Common myeloid progenitor, CD34-positive (primary cell): ENCODE measurements around the gene ZNF764.

Experiments
- CTCF ChIA-PET: fragments of 350-600 bp; sonication (Branson Sonifier 250); formaldehyde crosslinking; loops from one replicate; lab custom pipeline; 2021; ENCODE audit warnings: antibody characterized with exemption; lab: Charles Lee
- POLR2A ChIA-PET: fragments of 350-600 bp; sonication (Branson Sonifier 250); formaldehyde crosslinking; loops from one replicate; lab custom pipeline; 2021; ENCODE audit warnings: antibody characterized with exemption; lab: Charles Lee
- DNase-seq, 3 donors: peaks; one replicate each; pipeline versions ENCODE4 v3.0.0 to v3.0.0-alpha.2; 2013
- H3K27ac ChIP-seq, 2 experiments: 1 replicate in 1 of 2; 2 replicates in 1 of 2; pipeline ENCODE4 v1.7.0; 2013; ENCODE audit warnings: inconsistent platforms in 2 of 2, low read length in 2 of 2, mild to moderate bottlenecking in 2 of 2, low read depth in 1 of 2, moderate library complexity in 1 of 2; ENCODE audit not compliant: severe bottlenecking in 2 of 2, insufficient read depth in 1 of 2, poor library complexity in 1 of 2
- H3K27me3 ChIP-seq, 5 experiments: replicated peaks in 2 of 5; 1 replicate in 3 of 5; 2 replicates in 2 of 5; pipeline versions ENCODE4 v1.6.1 to v1.7.0; 2013; ENCODE audit warnings: low read length in 4 of 5, mild to moderate bottlenecking in 2 of 5, moderate library complexity in 2 of 5, inconsistent platforms in 1 of 5; ENCODE audit not compliant: insufficient read depth in 5 of 5, control insufficient read depth in 4 of 5
- H3K36me3 ChIP-seq, 4 experiments: 1 replicate in 2 of 4; 2 replicates in 2 of 4; pipeline versions ENCODE4 v1.6.1 to v1.7.0; 2013; ENCODE audit warnings: low read length in 3 of 4, control low read depth in 1 of 4, mild to moderate bottlenecking in 1 of 4; ENCODE audit not compliant: control insufficient read depth in 4 of 4, insufficient read depth in 4 of 4
- H3K4me1 ChIP-seq, 4 experiments: 1 replicate in 3 of 4; 2 replicates in 1 of 4; pipeline versions ENCODE4 v1.6.1 to v1.7.1; 2013; ENCODE audit warnings: low read length in 3 of 4, mild to moderate bottlenecking in 3 of 4, control low read depth in 1 of 4, inconsistent platforms in 1 of 4, moderate library complexity in 1 of 4; ENCODE audit not compliant: control insufficient read depth in 4 of 4, insufficient read depth in 4 of 4; ENCODE audit errors: control extremely low read depth in 1 of 4
- H3K4me3 ChIP-seq, 7 experiments: 1 replicate in 4 of 7; 2 replicates in 3 of 7; pipeline versions ENCODE4 v1.5.1 to v1.7.0; 2013; ENCODE audit warnings: mild to moderate bottlenecking in 7 of 7, low read length in 6 of 7, moderate library complexity in 6 of 7, inconsistent platforms in 2 of 7, low read depth in 2 of 7, control low read depth in 1 of 7; ENCODE audit not compliant: insufficient read depth in 4 of 7, control insufficient read depth in 1 of 7; ENCODE audit errors: extremely low read depth in 1 of 7
- H3K9me3 ChIP-seq, 5 experiments: 1 replicate in 4 of 5; 2 replicates in 1 of 5; pipeline versions ENCODE4 v1.6.1 to v1.7.1; 2013; ENCODE audit warnings: low read length in 4 of 5, mild to moderate bottlenecking in 2 of 5, inconsistent platforms in 1 of 5, low read depth in 1 of 5, moderate library complexity in 1 of 5; ENCODE audit not compliant: control insufficient read depth in 4 of 5, insufficient read depth in 2 of 5; ENCODE audit errors: control extremely low read depth in 1 of 5
- WGBS: methylation state at CpG from one replicate; pipeline ENCODE4 v1.1.5; 2013; ENCODE audit not compliant: insufficient coverage; 5-methylcytosine and 5-hydroxymethylcytosine counted together

The ZNF764 gene

DNA sequence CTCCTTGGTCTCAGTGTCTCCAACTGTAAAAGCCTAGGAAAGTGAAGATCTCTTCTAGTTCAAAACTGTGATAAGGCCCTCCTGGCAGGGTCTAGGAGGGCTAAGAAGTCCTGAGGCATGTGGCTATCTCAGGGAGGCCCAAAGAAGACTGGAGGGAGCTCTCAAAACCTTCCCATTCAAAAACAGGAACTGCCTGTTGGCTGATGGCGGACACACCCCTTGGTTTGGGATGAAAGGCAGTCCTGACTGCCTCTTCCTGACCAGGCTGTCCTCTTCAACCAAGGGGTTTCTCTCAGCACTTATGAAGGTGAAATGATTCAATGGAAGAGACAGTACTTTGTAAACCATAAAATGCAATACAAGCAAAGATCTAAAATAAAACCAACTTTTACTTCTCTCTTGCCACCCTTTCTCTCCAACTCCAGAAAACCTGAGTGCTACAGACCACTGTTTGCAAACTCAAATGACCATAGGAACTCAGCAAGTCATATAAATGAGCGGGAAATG is 4.7 kb downstream of the ZNF764 start:
- H3K4me1 ChIP-seq = peaks cover 0 to 24% (median 20%) of the 10 kb centered on the region in 4 experiments
- H3K4me3 ChIP-seq = no peak overlapping the region
- peaks cover 0 to 34% (median 19%) of the 10 kb centered on the region in 4 experiments for H3K36me3 ChIP-seq
- H3K9me3 ChIP-seq = no peaks in the 10 kb centered on the region
- POLR2A ChIA-PET = interaction anchor here (0.8 kb wide), 1 partner anchor 18 kb away, joined by 3 read pairs; no protein-coding TSS in a partner anchor
- H3K27ac ChIP-seq = peak overlapping the region in 1 of 2 experiments; percentile 15
- no peaks in the 10 kb centered on the region for H3K27me3 ChIP-seq
- CTCF ChIA-PET = interaction anchor here (0.9 to 1.4 kb wide), 5 partner anchors 16 to 79 kb away, joined by 3 to 4 read pairs (median 3); no protein-coding TSS in a partner anchor
- DNase-seq = no peak
- WGBS = 53% methylated on average over 2 of the region's 2 CpGs

DNA sequence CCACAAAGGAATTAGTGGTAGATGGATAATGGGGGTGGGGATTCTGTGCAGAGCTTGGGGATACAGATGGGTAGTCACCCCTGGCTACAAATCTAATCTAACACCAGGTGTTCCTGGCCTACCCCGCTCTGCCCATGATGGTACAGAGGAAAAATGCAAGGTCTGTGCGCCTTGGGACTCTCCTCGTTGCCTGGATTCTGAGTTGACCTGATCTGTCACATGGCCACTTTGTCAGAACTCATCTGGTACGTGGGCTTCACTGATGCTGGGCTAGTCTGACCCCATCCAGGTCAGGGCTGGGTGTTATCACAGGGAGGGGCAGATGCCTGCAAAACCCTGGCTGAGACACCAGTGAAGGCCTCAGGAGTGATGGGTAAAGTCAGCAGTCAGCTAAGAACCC is 5.2 kb downstream of the ZNF764 start:
- ChIA-PET CTCF (interaction anchor here (0.9 to 1.2 kb wide), 2 partner anchors 15 to 79 kb away, joined by 3 to 4 read pairs; no protein-coding TSS in a partner anchor), POLR2A (interaction anchor here (0.8 kb wide), 1 partner anchor 17 kb away, joined by 3 read pairs; no protein-coding TSS in a partner anchor)
- 85% methylated on average over 4 of the region's 4 CpGs for WGBS
- Histone ChIP-seq H3K9me3 (no peaks in the 10 kb centered on the region), H3K27ac (peak overlapping the region in 1 of 2 experiments; percentile 15), H3K27me3 (no peaks in the 10 kb centered on the region), H3K4me1 (peaks cover 0 to 22% (median 20%) of the 10 kb centered on the region in 4 experiments), H3K4me3 (no peak overlapping the region), H3K36me3 (peaks cover 0 to 34% (median 20%) of the 10 kb centered on the region in 4 experiments)
- DNase-seq = no peak

- H3K4me3 ChIP-seq = no peak overlapping the region
- DNase-seq = no peak
- POLR2A ChIA-PET = interaction anchor here (0.7 kb wide), 1 partner anchor 17 kb away, joined by 3 read pairs; the partner anchor contains the start of gene ZNF747
- no peaks in the 10 kb centered on the region for H3K9me3 ChIP-seq
- H3K36me3 ChIP-seq = peaks cover 0 to 34% (median 21%) of the 10 kb centered on the region in 4 experiments
- 100% methylated on average over 3 of the region's 3 CpGs for WGBS
- H3K4me1 ChIP-seq = peaks cover 0 to 14% (median 11%) of the 10 kb centered on the region in 4 experiments
- CTCF ChIA-PET = interaction anchor here (0.9 to 1.6 kb wide), 2 partner anchors 16 to 77 kb away, joined by 3 to 4 read pairs; no protein-coding TSS in a partner anchor
- no peak overlapping the region for H3K27ac ChIP-seq
- no peaks in the 10 kb centered on the region for H3K27me3 ChIP-seq
Observed at GRCh38 chr16:30551781-30552180, 6.4 kb downstream of the ZNF764 start.

DNA sequence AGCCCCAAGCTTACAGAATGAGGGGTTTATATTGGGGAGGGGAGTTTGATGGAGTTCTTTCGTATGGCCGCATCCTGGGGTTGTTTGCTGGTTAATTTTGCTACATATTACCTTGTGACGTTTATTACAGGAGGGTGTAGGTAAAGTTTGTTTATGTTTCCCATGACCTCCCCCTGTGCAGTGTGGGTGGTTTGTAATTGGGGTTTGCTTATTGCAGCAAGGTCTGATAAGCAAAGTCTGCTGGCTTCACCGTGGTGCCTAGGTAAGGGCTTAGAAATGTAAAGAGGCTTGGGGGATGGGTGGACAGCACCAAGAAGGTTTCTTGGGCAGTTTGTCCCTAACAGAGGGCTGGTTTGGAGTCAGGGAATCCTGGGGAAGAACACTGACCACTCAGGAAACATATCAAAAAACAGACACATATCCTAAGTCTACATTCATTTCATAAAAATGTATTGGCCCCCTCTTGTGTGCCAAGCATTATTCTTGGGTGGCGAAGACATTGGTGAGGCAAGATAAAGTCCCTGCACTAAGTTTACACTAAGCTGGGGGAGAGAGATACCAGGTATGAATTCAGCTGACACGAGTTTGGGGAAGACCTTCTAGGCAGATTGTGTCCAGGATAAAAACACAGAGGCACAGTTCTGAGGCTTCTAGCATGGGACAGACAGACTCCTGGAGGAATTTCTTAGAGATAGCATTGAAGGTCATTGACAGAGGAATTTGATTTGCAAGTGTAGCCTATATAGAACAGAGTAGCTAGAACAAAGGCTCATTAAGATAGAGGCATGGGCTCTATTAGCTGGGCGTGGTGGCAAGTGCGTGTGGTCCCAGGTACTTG is 9.5 kb downstream of the ZNF764 start:
- peaks cover 0 to 10% (median 3%) of the 10 kb centered on the region in 4 experiments for H3K36me3 ChIP-seq
- peak in 2 of 3 donors; percentile 38 to 66 for DNase-seq
- ChIA-PET POLR2A (no interaction called here), CTCF (interaction anchor here (1.0 to 2.0 kb wide), 4 partner anchors 9 to 30 kb away, joined by 3 to 7 read pairs (median 4); no protein-coding TSS in a partner anchor)
- H3K9me3 ChIP-seq = no peaks in the 10 kb centered on the region
- peaks cover 0 to 23% (median 15%) of the 10 kb centered on the region in 4 experiments for H3K4me1 ChIP-seq
- H3K27ac ChIP-seq = no peak overlapping the region
- H3K4me3 ChIP-seq = no peak overlapping the region
- 94% methylated on average over 7 of the region's 8 CpGs for WGBS
- H3K27me3 ChIP-seq = no peaks in the 10 kb centered on the region

- Histone ChIP-seq H3K27me3 (no peaks in the 10 kb centered on the region), H3K4me3 (peak overlapping the region in 2 of 7 experiments; percentile 11 to 23), H3K9me3 (no peaks in the 10 kb centered on the region), H3K36me3 (peaks cover 0 to 4% (median 0%) of the 10 kb centered on the region in 4 experiments), H3K27ac (no peak overlapping the region), H3K4me1 (peaks cover 0 to 15% (median 6%) of the 10 kb centered on the region in 4 experiments)
- ChIA-PET CTCF (interaction anchor here (0.7 to 1.9 kb wide), 7 partner anchors 9 to 88 kb away, joined by 3 to 17 read pairs (median 4); partner anchors contain the start of genes ZNF747 and ZNF764), POLR2A (no interaction called here)
- WGBS = 45% methylated on average over 8 of the region's 8 CpGs
- peak in 2 of 3 donors; percentile 28 to 40 for DNase-seq
Observed at GRCh38 chr16:30546115-30546514, 12.1 kb downstream of the ZNF764 start.

GRCh38 chr16:30543067-30543466 is 15.1 kb downstream of the ZNF764 start:
- DNase-seq = no peak
- Histone ChIP-seq H3K27ac (no peak overlapping the region), H3K4me3 (no peak overlapping the region), H3K36me3 (peaks cover 0 to 4% (median 2%) of the 10 kb centered on the region in 4 experiments), H3K9me3 (no peaks in the 10 kb centered on the region), H3K4me1 (peaks cover 0 to 15% (median 6%) of the 10 kb centered on the region in 4 experiments), H3K27me3 (no peaks in the 10 kb centered on the region)
- ChIA-PET CTCF (interaction anchor here (1.4 kb wide), 1 partner anchor 17 kb away, joined by 3 read pairs; no protein-coding TSS in a partner anchor), POLR2A (no interaction called here)
- WGBS = 98% methylated on average over 4 of the region's 5 CpGs
